SU-DHL-6 (cell line): ENCODE data around the gene ZMYND8.

Experiments
- H2AFZ ChIP-seq: fragments of 200-600 bp; sonication (generic); 2 replicates; pipeline ENCODE4 v1.6.1; 2014; ENCODE audit warnings: low read depth, mild to moderate bottlenecking, moderate library complexity, mixed read lengths, antibody characterized with exemption, low read length; ENCODE audit not compliant: severe bottlenecking
- H3F3A ChIP-seq: fragments of 200-600 bp; shearing (Covaris generic); 2 replicates; pipeline ENCODE4 v1.6.0; 2016; ENCODE audit warnings: antibody characterized with exemption, mild to moderate bottlenecking; ENCODE audit not compliant: insufficient read depth
- H3K27ac ChIP-seq: fragments of 200-600 bp; sonication (generic); 2 replicates; pipeline ENCODE4 v1.5.1; 2016; ENCODE audit warnings: low read depth, mild to moderate bottlenecking, low read length, moderate library complexity, mixed read lengths
- H3K27me3 ChIP-seq: fragments of 200-600 bp; sonication (generic), shearing (Covaris generic); 2 replicates; pipeline ENCODE4 v1.6.0; 2014; ENCODE audit warnings: mild to moderate bottlenecking, low read length
- H3K36me3 ChIP-seq: fragments of 200-600 bp; sonication (generic); 2 replicates; pipeline ENCODE4 v1.6.1; 2014; ENCODE audit warnings: mild to moderate bottlenecking, low read length, mixed read lengths
- H3K4me2 ChIP-seq: fragments of 300-600, 200-600 bp; shearing (Covaris generic), sonication (generic); 2 replicates; pipeline ENCODE4 v1.6.0; 2014; ENCODE audit warnings: low read length, low read depth, mild to moderate bottlenecking; ENCODE audit not compliant: poor library complexity, severe bottlenecking
- H3K4me3 ChIP-seq: fragments of 200-600 bp; sonication (generic); 2 replicates; pipeline ENCODE4 v1.5.1; 2014; ENCODE audit warnings: antibody characterized with exemption, low read length, mild to moderate bottlenecking, mixed read lengths; ENCODE audit not compliant: insufficient read depth, poor library complexity, severe bottlenecking
- H3K79me2 ChIP-seq: fragments of 200-600 bp; sonication (generic); 2 replicates; pipeline ENCODE4 v1.6.1; 2014; ENCODE audit warnings: mild to moderate bottlenecking, low read length, moderate library complexity; ENCODE audit not compliant: insufficient read depth
- H3K9ac ChIP-seq: fragments of 200-600 bp; sonication (generic); 2 replicates; pipeline ENCODE4 v1.7.0; 2014; ENCODE audit warnings: mild to moderate bottlenecking, low read length
- H3K9me2 ChIP-seq: fragments of 200-600 bp; sonication (generic); replicated peaks from 2 replicates; pipeline ENCODE4 v1.6.1; 2014; ENCODE audit warnings: low read length; ENCODE audit not compliant: insufficient read depth
- H3K9me3 ChIP-seq: fragments of 200-600 bp; sonication (generic); 2 replicates; pipeline ENCODE4 v1.6.1; 2014; ENCODE audit warnings: low read length, mixed read lengths; ENCODE audit not compliant: insufficient read depth
- H4K20me1 ChIP-seq: fragments of 200-600 bp; sonication (generic); 2 replicates; pipeline ENCODE4 v1.6.1; 2014; ENCODE audit warnings: low read depth, mild to moderate bottlenecking, antibody characterized with exemption, low read length, moderate library complexity, mixed read lengths
- CTCF ChIP-seq: fragments of 200-600 bp; sonication (generic); IDR thresholded peaks from one replicate; pipeline ENCODE4 v1.5.1; 2017; ENCODE audit warnings: antibody characterized with exemption, mild to moderate bottlenecking, low read length, moderate library complexity; ENCODE audit not compliant: insufficient read depth, poor library complexity, severe bottlenecking
- EZH2phosphoT487 ChIP-seq: fragments of 200-600 bp; sonication (generic), shearing (Covaris generic); conservative IDR thresholded peaks from 2 replicates; pipeline ENCODE4 v1.6.1; 2018; ENCODE audit warnings: mild to moderate bottlenecking, antibody characterized with exemption, low read length, moderate library complexity, mixed read lengths

The ZMYND8 gene

GRCh38 chr20:47250360-47250759, 106.1 kb downstream of the ZMYND8 start:
- H4K20me1 ChIP-seq: no peaks in the 10 kb centered on the region

GRCh38 chr20:47249913-47250312, 106.6 kb downstream of the ZMYND8 start:
- Histone ChIP-seq H3K4me2 (no peak overlapping the region), H3K4me3 (no peak overlapping the region), H3K9me3 (no peaks in the 10 kb centered on the region), H3K36me3 (peaks cover 30% of the 10 kb centered on the region), H3K27ac (no peak overlapping the region), H4K20me1 (no peaks in the 10 kb centered on the region), H3K27me3 (no peaks in the 10 kb centered on the region), H3K79me2 (peaks cover 27% of the 10 kb centered on the region), H3K9me2 (no peaks in the 10 kb centered on the region), H2AFZ (no peak overlapping the region), H3F3A (no peaks in the 10 kb centered on the region; the same call in 1 of the 2 replicates), H3K9ac (no peak overlapping the region)
- TF ChIP-seq CTCF: no peak
- no peak for TF ChIP-seq EZH2phosphoT487

More at GRCh38 chr20:47250360-47250759, 106.1 kb downstream of the ZMYND8 start:
- H2AFZ ChIP-seq: no peak overlapping the region
- no peaks in the 10 kb centered on the region; the same call in 1 of the 2 replicates for H3F3A ChIP-seq
- H3K27ac ChIP-seq: no peak overlapping the region
- H3K4me2 ChIP-seq: no peak overlapping the region
- no peaks in the 10 kb centered on the region for H3K9me3 ChIP-seq
- H3K9ac ChIP-seq: no peak overlapping the region
- H3K36me3 ChIP-seq: peaks cover 29% of the 10 kb centered on the region
- no peak for TF ChIP-seq CTCF
- no peak for TF ChIP-seq EZH2phosphoT487
- no peaks in the 10 kb centered on the region for H3K9me2 ChIP-seq
- peaks cover 31% of the 10 kb centered on the region for H3K79me2 ChIP-seq
- no peaks in the 10 kb centered on the region for H3K27me3 ChIP-seq
- no peak overlapping the region for H3K4me3 ChIP-seq

GRCh38 chr20:47248448-47248966, 108.0 kb downstream of the ZMYND8 start:
- H4K20me1 ChIP-seq: no peaks in the 10 kb centered on the region
- H3K9me2 ChIP-seq: no peaks in the 10 kb centered on the region
- no peaks in the 10 kb centered on the region for H3F3A ChIP-seq
- H3K4me2 ChIP-seq: no peak overlapping the region
- no peak overlapping the region for H3K27ac ChIP-seq
- no peak overlapping the region for H2AFZ ChIP-seq
- H3K27me3 ChIP-seq: no peaks in the 10 kb centered on the region
- no peak overlapping the region for H3K9ac ChIP-seq
- TF ChIP-seq CTCF (no peak), EZH2phosphoT487 (no peak)
- no peak overlapping the region for H3K4me3 ChIP-seq
- peaks cover 30% of the 10 kb centered on the region; the same call in 1 of the 2 replicates for H3K79me2 ChIP-seq
- H3K36me3 ChIP-seq: peaks cover 30% of the 10 kb centered on the region
- H3K9me3 ChIP-seq: no peaks in the 10 kb centered on the region
